ENCODE data around the gene ZNFX1.
A peak's percentile ranks its signal among the peaks of the same experiment; 100 is the strongest.

ZNFX1 gene

DNA sequence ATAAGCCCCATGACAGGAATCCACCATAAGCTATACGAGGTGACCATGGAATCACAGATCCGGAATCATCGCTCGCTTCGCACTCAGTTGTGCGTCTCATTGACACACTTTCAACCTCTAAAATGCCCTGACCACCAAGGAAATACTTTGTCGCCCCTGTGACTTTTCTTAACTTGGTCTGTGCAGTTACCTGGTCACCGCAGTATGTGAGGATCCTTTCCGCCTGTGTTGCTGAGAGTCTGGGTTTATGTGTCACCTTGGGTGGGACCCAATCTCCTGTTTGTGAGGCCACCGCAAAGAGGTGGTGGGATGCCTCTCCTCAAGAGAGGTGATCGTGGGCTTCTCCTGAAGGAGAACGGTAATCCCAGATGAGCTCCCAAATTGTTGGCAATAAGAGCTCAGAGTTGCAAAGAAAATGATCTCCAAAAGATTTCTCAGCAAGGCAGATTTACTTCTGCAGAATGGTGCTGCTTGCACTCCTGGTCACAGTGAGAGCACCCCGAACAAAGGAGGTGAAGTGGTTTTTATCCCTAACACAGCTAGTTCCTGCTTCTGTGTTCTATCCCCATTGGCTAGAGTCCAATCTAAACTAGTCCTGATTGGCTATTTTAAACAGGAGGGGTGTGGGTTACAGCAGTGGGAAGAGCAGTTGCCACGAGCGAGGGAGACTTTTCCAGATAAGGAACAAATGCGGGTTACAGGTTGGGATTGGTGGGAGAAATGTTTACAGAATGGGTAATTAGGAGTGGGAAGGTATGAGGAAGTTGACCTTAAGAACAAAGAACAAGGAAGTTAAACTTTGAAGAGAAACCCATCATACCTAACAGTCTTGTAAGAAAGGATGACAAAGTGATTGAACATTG is 9.1 kb upstream of the ZNFX1 start:
- TF ChIP-seq, protein P1, sequence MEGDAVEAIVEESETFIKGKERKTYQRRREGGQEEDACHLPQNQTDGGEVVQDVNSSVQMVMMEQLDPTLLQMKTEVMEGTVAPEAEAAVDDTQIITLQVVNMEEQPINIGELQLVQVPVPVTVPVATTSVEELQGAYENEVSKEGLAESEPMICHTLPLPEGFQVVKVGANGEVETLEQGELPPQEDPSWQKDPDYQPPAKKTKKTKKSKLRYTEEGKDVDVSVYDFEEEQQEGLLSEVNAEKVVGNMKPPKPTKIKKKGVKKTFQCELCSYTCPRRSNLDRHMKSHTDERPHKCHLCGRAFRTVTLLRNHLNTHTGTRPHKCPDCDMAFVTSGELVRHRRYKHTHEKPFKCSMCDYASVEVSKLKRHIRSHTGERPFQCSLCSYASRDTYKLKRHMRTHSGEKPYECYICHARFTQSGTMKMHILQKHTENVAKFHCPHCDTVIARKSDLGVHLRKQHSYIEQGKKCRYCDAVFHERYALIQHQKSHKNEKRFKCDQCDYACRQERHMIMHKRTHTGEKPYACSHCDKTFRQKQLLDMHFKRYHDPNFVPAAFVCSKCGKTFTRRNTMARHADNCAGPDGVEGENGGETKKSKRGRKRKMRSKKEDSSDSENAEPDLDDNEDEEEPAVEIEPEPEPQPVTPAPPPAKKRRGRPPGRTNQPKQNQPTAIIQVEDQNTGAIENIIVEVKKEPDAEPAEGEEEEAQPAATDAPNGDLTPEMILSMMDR (IDR thresholded peaks at IDR 0.05) = no peak
- peaks cover 100% of the 10 kb centered on the region for H3K36me3 ChIP-seq
- peak overlapping the region; percentile 94 for H3K27ac ChIP-seq
- peaks cover 64 to 69% of the 10 kb centered on the region in 2 experiments for H3K4me1 ChIP-seq (ENCODE audit: control insufficient read depth in 1 of 2, insufficient read depth in 1 of 2, low read depth in 1 of 2, low read length in 1 of 2)
- H3K9me3 ChIP-seq = no peaks in the 10 kb centered on the region
- peak overlapping the region; percentile 34 to 52 for H3K4me3 ChIP-seq (ENCODE audit: low read depth in 1 of 2, low read length in 1 of 2)
- no peaks in the 10 kb centered on the region for H3K27me3 ChIP-seq

DNA sequence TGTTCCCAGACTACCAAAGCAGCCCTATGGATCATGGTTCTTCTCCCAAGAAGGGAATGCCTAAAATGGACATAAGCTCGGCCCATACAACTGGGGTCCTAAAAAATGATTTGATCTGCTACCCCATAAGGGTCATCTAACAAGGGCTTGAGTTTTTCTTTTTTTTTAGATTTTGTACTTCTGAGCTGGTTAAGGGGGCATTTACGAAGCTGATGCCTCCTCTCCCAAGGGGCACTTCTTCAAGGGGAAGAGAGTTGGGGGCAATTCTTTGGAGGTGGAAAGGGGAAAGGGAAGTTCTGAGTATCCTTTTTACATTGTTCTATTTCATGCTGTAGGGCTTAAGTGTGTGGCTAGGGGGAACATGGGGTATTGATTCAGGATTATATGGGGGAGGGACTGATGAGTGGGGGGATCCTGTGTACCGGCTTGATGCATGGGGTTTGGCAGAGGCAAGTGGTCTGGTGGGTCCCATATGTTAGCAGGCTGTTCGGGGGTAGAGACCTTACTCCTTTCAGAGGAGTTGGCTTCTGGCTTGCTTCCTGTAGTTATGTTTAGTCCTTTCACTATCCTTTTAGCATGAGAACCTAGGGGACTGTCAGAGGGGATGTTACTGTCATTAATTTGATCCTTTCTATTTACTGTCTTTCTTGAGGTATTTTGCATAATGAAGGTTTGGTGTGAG is 8.1 kb upstream of the ZNFX1 start:
- H3K4me3 ChIP-seq (ENCODE audit: low read depth in 1 of 2, low read length in 1 of 2) = peak overlapping the region; percentile 34 to 52
- H3K27ac ChIP-seq = peak overlapping the region; percentile 94
- H3K27me3 ChIP-seq = no peaks in the 10 kb centered on the region
- H3K36me3 ChIP-seq = peaks cover 100% of the 10 kb centered on the region
- H3K9me3 ChIP-seq = peaks cover 2% of the 10 kb centered on the region
- TF ChIP-seq, protein P1 (IDR thresholded peaks at IDR 0.05) = no peak
- H3K4me1 ChIP-seq (ENCODE audit: control insufficient read depth in 1 of 2, insufficient read depth in 1 of 2, low read depth in 1 of 2, low read length in 1 of 2) = peaks cover 74 to 77% of the 10 kb centered on the region in 2 experiments

DNA sequence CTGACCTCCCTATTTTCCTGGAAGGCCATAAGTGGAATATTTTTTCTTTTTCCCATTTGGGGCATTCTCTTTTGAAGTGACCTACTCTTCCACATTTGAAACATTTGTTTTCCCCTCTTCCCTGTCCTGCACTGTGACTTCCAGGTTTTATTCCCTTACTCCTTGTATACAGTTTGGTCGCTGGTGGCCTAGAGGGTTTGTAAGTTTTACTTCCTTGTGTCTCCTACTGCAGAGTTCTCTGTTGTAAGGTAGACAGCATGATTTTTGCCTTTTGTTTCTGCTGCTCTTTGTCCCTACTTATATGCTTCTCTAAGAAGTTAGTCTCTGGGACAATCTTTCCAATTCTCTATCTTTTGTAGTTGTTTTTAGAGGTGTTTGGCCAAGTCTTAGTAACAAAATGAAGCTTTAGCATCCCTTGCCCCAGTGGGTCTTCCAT is 7.4 kb upstream of the ZNFX1 start:
- H3K27me3 ChIP-seq = no peaks in the 10 kb centered on the region
- peak overlapping the region; percentile 34 to 52 for H3K4me3 ChIP-seq (ENCODE audit: low read depth in 1 of 2, low read length in 1 of 2)
- peaks cover 2% of the 10 kb centered on the region for H3K9me3 ChIP-seq
- TF ChIP-seq, protein P1 (IDR thresholded peaks at IDR 0.05) = no peak
- H3K27ac ChIP-seq = peak overlapping the region; percentile 94
- peaks cover 100% of the 10 kb centered on the region for H3K36me3 ChIP-seq
- peaks cover 81% of the 10 kb centered on the region in 2 experiments for H3K4me1 ChIP-seq (ENCODE audit: control insufficient read depth in 1 of 2, insufficient read depth in 1 of 2, low read depth in 1 of 2, low read length in 1 of 2)

DNA sequence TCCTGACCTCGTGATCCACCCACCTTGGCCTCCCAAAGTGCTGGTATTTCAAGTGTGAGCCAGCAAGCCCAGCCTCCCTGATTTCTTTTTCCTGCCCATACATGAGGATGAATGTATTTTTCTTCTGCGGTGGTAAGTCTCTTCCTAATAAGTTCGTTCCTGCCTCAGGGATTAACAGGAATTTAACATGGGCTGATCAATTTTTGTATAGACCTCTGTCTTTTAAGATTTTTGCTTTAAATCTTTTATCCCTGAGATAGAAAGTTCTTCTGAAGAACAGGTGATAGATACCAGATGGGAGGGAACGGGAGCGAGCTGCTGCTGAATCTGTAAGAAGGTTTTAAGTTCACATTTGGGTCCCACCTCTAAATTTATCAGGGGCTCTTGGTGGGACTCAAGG is 7.0 kb upstream of the ZNFX1 start:
- TF ChIP-seq, protein P1 (IDR thresholded peaks at IDR 0.05) = no peak
- H3K27ac ChIP-seq = peak overlapping the region; percentile 94
- no peaks in the 10 kb centered on the region for H3K27me3 ChIP-seq
- peaks cover 81 to 85% of the 10 kb centered on the region in 2 experiments for H3K4me1 ChIP-seq (ENCODE audit: control insufficient read depth in 1 of 2, insufficient read depth in 1 of 2, low read depth in 1 of 2, low read length in 1 of 2)
- H3K36me3 ChIP-seq = peaks cover 100% of the 10 kb centered on the region
- H3K4me3 ChIP-seq (ENCODE audit: low read depth in 1 of 2, low read length in 1 of 2) = peak overlapping the region in 1 of 2 experiments; percentile 18
- H3K9me3 ChIP-seq = peaks cover 2% of the 10 kb centered on the region

DNA sequence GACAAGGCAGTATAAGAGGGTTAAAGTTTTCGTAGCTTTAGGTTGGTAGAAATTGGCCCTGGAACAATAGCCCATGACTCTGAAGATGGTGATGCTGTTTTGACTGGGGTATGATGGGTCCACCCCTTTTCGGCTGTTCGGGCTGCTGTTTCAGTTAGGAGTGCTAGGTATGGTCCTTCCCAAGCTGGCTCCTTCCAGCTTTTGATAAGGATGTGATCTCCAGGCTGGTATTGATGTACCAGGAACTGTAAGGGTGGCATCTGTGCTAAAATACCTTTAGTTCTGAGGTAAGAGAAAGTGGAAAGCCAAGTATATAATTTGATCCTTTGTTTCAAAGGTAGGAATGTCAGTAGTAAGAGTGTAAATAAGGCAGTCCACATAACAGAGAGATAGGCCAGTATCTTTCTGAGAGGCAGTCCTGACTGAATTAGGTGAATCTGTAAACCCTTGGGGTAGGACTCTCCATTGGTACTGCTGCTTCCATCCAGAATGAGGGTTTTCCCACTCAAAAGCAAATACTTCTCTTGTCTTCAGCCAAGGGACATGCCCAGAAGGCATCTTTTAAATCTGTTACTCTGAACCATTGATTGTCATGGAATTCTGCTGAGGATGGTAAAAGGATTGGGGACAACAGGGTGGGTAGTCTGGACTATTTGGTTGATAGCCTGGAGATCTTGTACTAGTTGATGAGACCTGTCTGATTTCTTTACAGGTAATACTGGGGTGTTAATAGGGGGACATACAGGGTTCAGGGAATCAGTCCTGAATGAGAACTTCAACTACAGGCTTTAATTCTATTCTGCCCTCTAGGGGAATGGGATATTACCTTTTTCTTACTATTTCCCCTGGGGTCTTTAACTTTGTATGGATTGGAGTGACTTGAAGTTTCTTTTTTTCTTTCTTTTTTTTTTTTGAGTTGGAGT is 6.1 kb upstream of the ZNFX1 start:
- Histone ChIP-seq H3K9me3 (peaks cover 2% of the 10 kb centered on the region), H3K27ac (peak overlapping the region; percentile 97), H3K4me3 (ENCODE audit: low read depth in 1 of 2, low read length in 1 of 2) (peak overlapping the region in 1 of 2 experiments; percentile 98), H3K4me1 (ENCODE audit: control insufficient read depth in 1 of 2, insufficient read depth in 1 of 2, low read depth in 1 of 2, low read length in 1 of 2) (peaks cover 81 to 92% of the 10 kb centered on the region in 2 experiments), H3K36me3 (peaks cover 100% of the 10 kb centered on the region), H3K27me3 (no peaks in the 10 kb centered on the region)
- TF ChIP-seq, protein P1 (IDR thresholded peaks at IDR 0.05) = no peak

Data from neutrophil (primary cell).